Neural cell (in vitro differentiated cells): ENCODE measurements around the gene KIFC1. TPM values are rescaled to one million over a fixed set of nuclear protein-coding genes. Genes with fewer than 3 reads are reported as not detected.

Source experiments
- H2AFZ ChIP-seq: fragments of 200-600, 300-800 bp; sonication (generic), shearing (Covaris generic); 2 replicates; pipeline ENCODE4 v1.6.0; 2014; ENCODE audit warnings: low read depth, mild to moderate bottlenecking, antibody characterized with exemption, low read length, moderate library complexity
- H3F3A ChIP-seq: fragments of 200-600 bp; shearing (Covaris generic); 2 replicates; pipeline ENCODE4 v1.6.1; 2016; ENCODE audit warnings: mild to moderate bottlenecking, moderate library complexity, mixed read lengths, antibody characterized with exemption, low read length; ENCODE audit not compliant: insufficient read depth, poor library complexity, severe bottlenecking
- H3K27ac ChIP-seq: fragments of 200-600, 300-800 bp; sonication (generic), shearing (Covaris generic); 2 replicates; pipeline ENCODE4 v1.5.1; 2014; ENCODE audit warnings: mild to moderate bottlenecking, low read length, moderate library complexity
- H3K27me3 ChIP-seq: fragments of 300-800, 200-600 bp; sonication (generic), shearing (Covaris generic); 2 replicates; pipeline ENCODE4 v1.6.0; 2014; ENCODE audit warnings: mild to moderate bottlenecking, low read depth, low read length, moderate library complexity; ENCODE audit not compliant: insufficient read depth
- H3K36me3 ChIP-seq: fragments of 300-800, 200-600 bp; sonication (generic), shearing (Covaris generic); 2 replicates; pipeline ENCODE4 v1.5.1; 2014; ENCODE audit warnings: mild to moderate bottlenecking, antibody characterized with exemption, low read length, moderate library complexity; ENCODE audit not compliant: insufficient read depth
- H3K4me2 ChIP-seq: fragments of 300-800, 200-600 bp; sonication (generic), shearing (Covaris generic); 2 replicates; pipeline ENCODE4 v1.6.0; 2014; ENCODE audit warnings: mild to moderate bottlenecking, low read length
- H3K4me3 ChIP-seq: fragments of 300-800, 200-600 bp; sonication (generic), shearing (Covaris generic); 2 replicates; pipeline ENCODE4 v1.5.1; 2014; ENCODE audit warnings: mild to moderate bottlenecking, low read length, moderate library complexity
- H3K79me2 ChIP-seq: fragments of 200-600 bp; shearing (Covaris generic); replicated peaks from 2 replicates; pipeline ENCODE4 v1.6.0; 2014; ENCODE audit warnings: mild to moderate bottlenecking, low read length, moderate library complexity; ENCODE audit not compliant: insufficient read depth
- H3K9ac ChIP-seq: fragments of 300-800, 200-600 bp; sonication (generic), shearing (Covaris generic); 2 replicates; pipeline ENCODE4 v1.6.1; 2016; ENCODE audit warnings: mild to moderate bottlenecking, low read length, mixed read lengths
- H3K9me2 ChIP-seq: fragments of 200-600 bp; shearing (Covaris generic); 2 replicates; pipeline ENCODE4 v1.6.1; 2016; ENCODE audit warnings: mild to moderate bottlenecking, low read length, mixed read lengths; ENCODE audit not compliant: insufficient read depth
- H3K9me3 ChIP-seq: fragments of 200-600, 300-800 bp; sonication (generic), shearing (Covaris generic); 2 replicates; pipeline ENCODE4 v1.6.1; 2016; ENCODE audit warnings: mild to moderate bottlenecking, mixed run types, low read length, moderate library complexity, mixed read lengths
- H4K20me1 ChIP-seq: fragments of 200-600 bp; shearing (Covaris generic); 2 replicates; pipeline ENCODE4 v1.6.1; 2016; ENCODE audit warnings: mild to moderate bottlenecking, mixed run types; ENCODE audit not compliant: insufficient read depth
- EP300 ChIP-seq: fragments of 450-650 bp; conservative IDR thresholded peaks from 2 replicates; pipeline ENCODE4 v1.6.1; 2014; ENCODE audit warnings: antibody characterized with exemption, mild to moderate bottlenecking, moderate library complexity; ENCODE audit not compliant: poor library complexity, severe bottlenecking
- EZH2 ChIP-seq: fragments of 200-600, 300-800 bp; shearing (Covaris generic), sonication (generic); IDR thresholded peaks from 2 replicates; pipeline ENCODE4 v1.6.1; 2014; ENCODE audit warnings: antibody characterized with exemption, low read length, borderline replicate concordance, mild to moderate bottlenecking; ENCODE audit not compliant: insufficient read depth, poor library complexity, severe bottlenecking
- MXI1 ChIP-seq: fragments of 450-650 bp; conservative IDR thresholded peaks from 2 replicates; pipeline ENCODE4 v1.6.1; 2014; ENCODE audit warnings: antibody characterized with exemption, mild to moderate bottlenecking; ENCODE audit not compliant: poor library complexity, severe bottlenecking
- POLR2AphosphoS5 ChIP-seq: IDR thresholded peaks from 2 replicates; pipeline ENCODE4 v1.6.1; 2012
- RAD21 ChIP-seq: fragments of 450-650 bp; conservative IDR thresholded peaks from 2 replicates; pipeline ENCODE4 v1.6.1; 2014; ENCODE audit warnings: antibody characterized with exemption, mild to moderate bottlenecking, moderate library complexity
- REST ChIP-seq: IDR thresholded peaks from 2 replicates; pipeline ENCODE4 v1.6.1; 2012; ENCODE audit warnings: borderline replicate concordance
- SMC3 ChIP-seq: fragments of 450-650 bp; conservative IDR thresholded peaks from 2 replicates; pipeline ENCODE4 v1.6.1; 2014; ENCODE audit warnings: antibody characterized with exemption, mild to moderate bottlenecking, moderate library complexity; ENCODE audit not compliant: poor library complexity
- TAF1 ChIP-seq: IDR thresholded peaks from 2 replicates; pipeline ENCODE4 v1.6.1; 2012; ENCODE audit warnings: low read depth
- polyA plus RNA-seq: library from polyadenylated mRNA; depleted of rRNA; stranded (reverse); fragments of >200 nt; gene quantifications from 2 replicates; pipeline ENCODE4 v1.2.3, GENCODE V29; 2014
- TF ChIP-seq, protein P1 (sequence below): fragments of 450-650 bp; IDR thresholded peaks from 2 replicates; pipeline ENCODE4 v1.5.1; 2014; ENCODE audit warnings: antibody characterized with exemption, mild to moderate bottlenecking, moderate library complexity; ENCODE audit not compliant: poor library complexity, severe bottlenecking

The KIFC1 gene
- polyA plus RNA-seq, 1 donor from 2014 or later: 0.52 TPM

GRCh38 chr6:33410050-33410710 is 18.6 kb downstream of the KIFC1 start:
- TF ChIP-seq MXI1 (peak; percentile 91), SMC3 (no peak), RAD21 (no peak), EP300 (no peak), POLR2AphosphoS5 (peak; percentile 15), REST (peak; percentile 20), EZH2 (no peak)
- TF ChIP-seq, protein P1, sequence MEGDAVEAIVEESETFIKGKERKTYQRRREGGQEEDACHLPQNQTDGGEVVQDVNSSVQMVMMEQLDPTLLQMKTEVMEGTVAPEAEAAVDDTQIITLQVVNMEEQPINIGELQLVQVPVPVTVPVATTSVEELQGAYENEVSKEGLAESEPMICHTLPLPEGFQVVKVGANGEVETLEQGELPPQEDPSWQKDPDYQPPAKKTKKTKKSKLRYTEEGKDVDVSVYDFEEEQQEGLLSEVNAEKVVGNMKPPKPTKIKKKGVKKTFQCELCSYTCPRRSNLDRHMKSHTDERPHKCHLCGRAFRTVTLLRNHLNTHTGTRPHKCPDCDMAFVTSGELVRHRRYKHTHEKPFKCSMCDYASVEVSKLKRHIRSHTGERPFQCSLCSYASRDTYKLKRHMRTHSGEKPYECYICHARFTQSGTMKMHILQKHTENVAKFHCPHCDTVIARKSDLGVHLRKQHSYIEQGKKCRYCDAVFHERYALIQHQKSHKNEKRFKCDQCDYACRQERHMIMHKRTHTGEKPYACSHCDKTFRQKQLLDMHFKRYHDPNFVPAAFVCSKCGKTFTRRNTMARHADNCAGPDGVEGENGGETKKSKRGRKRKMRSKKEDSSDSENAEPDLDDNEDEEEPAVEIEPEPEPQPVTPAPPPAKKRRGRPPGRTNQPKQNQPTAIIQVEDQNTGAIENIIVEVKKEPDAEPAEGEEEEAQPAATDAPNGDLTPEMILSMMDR: no peak
- H3K4me2 ChIP-seq: peak overlapping the region; percentile 97
- peak overlapping the region; percentile 67 for H3K27ac ChIP-seq
- H3K36me3 ChIP-seq: no peaks in the 10 kb centered on the region
- peak overlapping the region; percentile 83 for H3K4me3 ChIP-seq
- no peaks in the 10 kb centered on the region for H4K20me1 ChIP-seq
- peak overlapping the region; percentile 83 for H2AFZ ChIP-seq
- H3K27me3 ChIP-seq: no peaks in the 10 kb centered on the region
- H3K79me2 ChIP-seq: peaks cover 4% of the 10 kb centered on the region
- no peaks in the 10 kb centered on the region for H3K9me3 ChIP-seq
- peak overlapping the region; percentile 84 for H3K9ac ChIP-seq
- no peaks in the 10 kb centered on the region for H3K9me2 ChIP-seq
- H3F3A ChIP-seq: no peaks in the 10 kb centered on the region

GRCh38 chr6:33410711-33411631 is 19.3 kb downstream of the KIFC1 start, which contains the start of gene PHF1:
TSS of gene PHF1 (plus strand) at chr6:33411014. CDS start at chr6:33412264, 1,250 bp downstream.
- H3K9me2 ChIP-seq: no peaks in the 10 kb centered on the region
- peak within 1 kb of the TSS; percentile 97 for H3K4me2 ChIP-seq
- TF ChIP-seq, protein P1: peak; percentile 25
- TF ChIP-seq POLR2AphosphoS5: peak; percentile 59
- TF ChIP-seq MXI1: no peak
- peak; percentile 36 for TF ChIP-seq REST
- TF ChIP-seq EZH2: no peak
- peak; percentile 41 for TF ChIP-seq TAF1
- no peak for TF ChIP-seq RAD21
- no peak for TF ChIP-seq SMC3
- no peak for TF ChIP-seq EP300
- H3K27me3 ChIP-seq: no peaks in the 10 kb centered on the region
- peaks cover 3% of the 10 kb centered on the region for H3K36me3 ChIP-seq
- H3K4me3 ChIP-seq: peak within 1 kb of the TSS; percentile 83
- H4K20me1 ChIP-seq: no peaks in the 10 kb centered on the region
- H3K79me2 ChIP-seq: peaks cover 12% of the 10 kb centered on the region
- peak within 1 kb of the TSS; percentile 84 for H3K9ac ChIP-seq
- peak within 1 kb of the TSS; percentile 83 for H2AFZ ChIP-seq
- H3F3A ChIP-seq: no peaks in the 10 kb centered on the region
- H3K27ac ChIP-seq: peak within 1 kb of the TSS; percentile 67
- H3K9me3 ChIP-seq: no peaks in the 10 kb centered on the region
